ENCODE measurements around the gene SLBP.
A peak's percentile ranks its signal among the peaks of the same experiment; 100 is the strongest.

Gene SLBP

GRCh38 chr4:1748465-1748995 is 36.4 kb upstream of the SLBP start:
- peak; percentile 70 for DNase-seq

- DNase-seq = no peak
These were observed 35.5 kb upstream of the SLBP start for GRCh38 chr4:1747603-1747967.

GRCh38 chr4:1746919-1747602 is 34.9 kb upstream of the SLBP start:
- DNase-seq = no peak

GRCh38 chr4:1746265-1746691 is 34.2 kb upstream of the SLBP start:
- peak; percentile 76 for DNase-seq

GRCh38 chr4:1745697-1746096 is 33.6 kb upstream of the SLBP start:
- no peak for DNase-seq

GRCh38 chr4:1745165-1745564 is 33.0 kb upstream of the SLBP start:
- no peak for DNase-seq

- DNase-seq = no peak
These were observed 32.4 kb upstream of the SLBP start for GRCh38 chr4:1744552-1744951.

- DNase-seq = no peak
These were observed 31.9 kb upstream of the SLBP start for GRCh38 chr4:1743975-1744374.

GRCh38 chr4:1743551-1743950 is 31.4 kb upstream of the SLBP start:
- DNase-seq = no peak

GRCh38 chr4:1741208-1741607 is 29.1 kb upstream of the SLBP start:
- DNase-seq = no peak

- no peak for DNase-seq
These were observed 28.0 kb upstream of the SLBP start for GRCh38 chr4:1740021-1740545.

- DNase-seq = no peak
These were observed 27.2 kb upstream of the SLBP start for GRCh38 chr4:1739358-1739757.

- DNase-seq = no peak
These were observed 26.3 kb upstream of the SLBP start for GRCh38 chr4:1738410-1738809.

- no peak for DNase-seq
These were observed 25.5 kb upstream of the SLBP start for GRCh38 chr4:1737666-1738065.

GRCh38 chr4:1736812-1737211 is 24.7 kb upstream of the SLBP start:
- DNase-seq = no peak

- DNase-seq = no peak
These were observed 23.1 kb upstream of the SLBP start for GRCh38 chr4:1735215-1735614.

- no peak for DNase-seq
These were observed 20.8 kb upstream of the SLBP start for GRCh38 chr4:1732911-1733310.

- DNase-seq = no peak
These were observed 19.1 kb upstream of the SLBP start for GRCh38 chr4:1731180-1731579.

- no peak for DNase-seq
These were observed 18.5 kb upstream of the SLBP start for GRCh38 chr4:1730532-1731135.

- no peak for DNase-seq
These were observed 16.2 kb upstream of the SLBP start for GRCh38 chr4:1728061-1728980.

GRCh38 chr4:1727117-1728031 is 15.3 kb upstream of the SLBP start:
- DNase-seq = peak; percentile 56

Measured in CD4-positive, alpha-beta T cell treated with Interleukin-15 for 1 hour (primary cell).